ENCODE measurements around the gene SLC37A3.

Gene SLC37A3

GRCh38 chr7:140364819-140365218 is 33.5 kb downstream of the SLC37A3 start:
- H3K4me3 ChIP-seq (ENCODE audit: low read depth, low read length): no peak overlapping the region
- no peak for TF ChIP-seq CTCF (IDR thresholded peaks at IDR 0.05; ENCODE audit: borderline replicate concordance, insufficient read depth, low read depth, low read length)

DNA sequence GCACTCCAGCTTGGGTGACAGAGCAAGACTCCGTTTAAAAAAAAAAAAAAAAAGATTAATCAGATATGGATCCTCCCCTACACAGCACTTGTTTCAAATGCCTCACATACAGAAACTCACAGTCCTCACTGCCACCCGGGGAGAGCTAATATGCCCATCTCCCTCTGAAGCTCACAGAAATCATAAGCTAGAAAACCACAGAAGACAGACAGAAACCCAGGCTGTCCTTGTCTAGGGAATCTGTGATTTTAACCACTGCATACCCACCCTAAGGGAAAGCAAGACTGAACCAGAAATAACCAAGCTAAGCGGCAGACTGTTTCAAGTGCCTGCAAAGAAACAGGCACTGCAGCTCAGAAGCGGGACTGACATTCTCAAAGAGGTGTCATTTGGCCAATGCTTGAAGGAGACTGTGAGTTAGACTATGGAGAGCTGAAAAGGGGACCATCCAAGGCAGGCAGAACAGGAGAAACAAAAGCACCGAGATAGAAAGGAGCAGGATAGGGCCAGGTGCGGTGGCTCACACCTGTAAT is 37.6 kb downstream of the SLC37A3 start:
- TF ChIP-seq CTCF (IDR thresholded peaks at IDR 0.05; ENCODE audit: borderline replicate concordance, insufficient read depth, low read depth, low read length): no peak
- H3K4me3 ChIP-seq (ENCODE audit: low read depth, low read length): no peak overlapping the region

- no peak for TF ChIP-seq CTCF (IDR thresholded peaks at IDR 0.05; ENCODE audit: borderline replicate concordance, insufficient read depth, low read depth, low read length)
- H3K4me3 ChIP-seq (ENCODE audit: low read depth, low read length): no peak overlapping the region
Observed at GRCh38 chr7:140358412-140359051, 39.8 kb downstream of the SLC37A3 start.

- H3K4me3 ChIP-seq (ENCODE audit: low read depth, low read length): no peak overlapping the region
- no peak for TF ChIP-seq CTCF (IDR thresholded peaks at IDR 0.05; ENCODE audit: borderline replicate concordance, insufficient read depth, low read depth, low read length)
Observed at GRCh38 chr7:140358024-140358411, 40.3 kb downstream of the SLC37A3 start.

- no peak for TF ChIP-seq CTCF (IDR thresholded peaks at IDR 0.05; ENCODE audit: borderline replicate concordance, insufficient read depth, low read depth, low read length)
- H3K4me3 ChIP-seq (ENCODE audit: low read depth, low read length): no peak overlapping the region
Observed at GRCh38 chr7:140350056-140350455, 48.3 kb downstream of the SLC37A3 start.

- TF ChIP-seq CTCF (IDR thresholded peaks at IDR 0.05; ENCODE audit: borderline replicate concordance, insufficient read depth, low read depth, low read length): no peak
Observed at GRCh38 chr7:140349144-140349771, 49.1 kb downstream of the SLC37A3 start.

More at GRCh38 chr7:140349144-140349771, 49.1 kb downstream of the SLC37A3 start:
- no peak overlapping the region for H3K4me3 ChIP-seq (ENCODE audit: low read depth, low read length)
